HG03108 (cell line): ENCODE measurements around the gene CPLX1.

Experiments used
- ATAC-seq: cut with Tn5 transposase; IDR thresholded peaks from one replicate; pipeline ENCODE4 v1.9.1; 2021; ENCODE audit warnings: moderate library complexity; ENCODE audit not compliant: unreplicated experiment

Gene CPLX1

DNA sequence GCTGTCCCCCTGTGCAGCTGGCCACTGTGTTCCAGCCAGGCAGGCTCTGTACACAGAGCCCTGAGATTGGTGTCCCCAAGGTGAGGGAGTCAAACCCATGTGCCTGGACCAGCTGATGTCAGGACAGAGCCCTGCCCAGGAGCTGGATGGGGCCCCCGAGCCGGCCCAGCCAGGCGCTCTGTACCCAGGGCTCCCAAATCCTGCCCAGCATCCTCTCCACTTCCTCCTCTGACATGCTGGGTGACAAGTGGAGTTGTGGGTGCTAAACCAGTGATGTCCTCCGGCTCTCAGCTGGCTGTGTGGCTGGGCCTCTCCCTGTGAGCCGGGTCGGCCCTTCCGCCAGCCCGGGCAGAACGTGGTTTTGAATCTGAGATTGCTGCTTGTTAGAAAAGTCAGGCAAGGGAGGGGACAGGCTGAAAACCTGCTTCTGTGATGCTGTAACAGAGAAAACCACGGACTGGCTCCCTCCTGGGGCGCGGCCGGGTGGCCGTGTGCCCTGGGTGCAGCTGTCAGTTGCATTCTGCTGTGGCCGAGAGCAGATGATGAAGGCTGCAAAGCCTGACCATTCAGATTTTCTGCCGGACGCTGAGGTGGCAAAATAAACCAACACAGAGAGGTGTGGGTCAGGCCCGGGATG is 7.9 kb upstream of the CPLX1 start:
- no peak for ATAC-seq

DNA sequence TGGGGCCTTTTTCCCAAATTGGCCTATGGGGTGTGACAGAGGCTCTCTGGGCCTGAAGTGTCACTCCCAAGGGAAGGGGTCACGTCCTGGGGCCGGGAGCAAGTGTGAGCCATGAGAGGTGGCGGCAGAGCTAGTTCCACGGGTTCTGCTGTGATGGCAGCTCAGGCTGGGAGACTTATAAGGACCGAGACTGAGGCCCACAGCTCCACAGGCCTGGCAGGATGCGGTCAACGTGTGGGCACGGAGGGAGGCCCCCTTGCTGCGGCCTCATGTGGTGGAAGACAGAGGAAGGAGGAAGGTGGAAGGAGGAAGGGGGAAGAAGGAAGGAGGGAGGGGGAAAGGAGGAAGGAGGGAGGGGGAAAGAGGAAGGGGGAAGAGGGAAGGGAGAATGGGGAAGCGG is 7.2 kb upstream of the CPLX1 start:
- ATAC-seq: no peak

DNA sequence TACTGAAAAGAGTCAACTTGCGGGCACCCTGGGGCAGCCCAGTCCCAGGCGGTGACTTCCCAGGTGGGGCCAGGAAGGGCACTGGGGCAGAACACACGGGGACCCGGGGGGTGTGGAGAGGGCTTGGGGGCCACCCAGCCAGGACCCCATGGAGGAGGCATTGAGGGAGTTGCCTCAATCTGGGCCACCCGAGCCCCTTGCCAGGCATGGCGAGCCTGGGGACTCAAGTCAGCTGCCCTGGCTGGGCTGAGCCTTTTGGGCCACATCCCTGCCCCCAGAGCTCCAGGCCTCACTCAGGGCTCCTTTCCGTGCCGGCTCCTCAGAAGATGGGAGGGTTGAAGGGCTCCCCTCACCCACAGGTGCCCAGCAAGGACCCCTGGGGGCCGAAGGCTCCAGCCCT is 6.6 kb upstream of the CPLX1 start:
- ATAC-seq: no peak

DNA sequence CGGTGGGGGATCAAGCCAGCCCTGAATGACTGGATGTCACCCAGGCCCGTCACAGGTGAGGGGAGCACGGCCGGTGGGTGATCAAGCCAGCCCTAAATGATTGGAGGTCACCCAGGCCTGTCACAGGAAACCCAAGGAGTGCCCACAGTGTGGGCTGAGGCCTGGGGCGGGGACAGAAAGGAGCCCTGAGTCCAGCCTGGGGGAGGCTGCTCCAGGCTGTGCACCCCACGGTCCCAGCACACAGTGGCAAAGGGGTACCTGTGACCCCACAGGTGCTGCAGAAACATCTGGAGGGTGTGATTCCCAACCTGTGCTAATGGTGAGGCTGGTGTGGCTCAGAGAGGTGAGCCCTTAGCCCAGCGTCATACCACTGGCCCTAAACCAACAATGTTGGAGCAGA is 6.2 kb upstream of the CPLX1 start:
- no peak for ATAC-seq

DNA sequence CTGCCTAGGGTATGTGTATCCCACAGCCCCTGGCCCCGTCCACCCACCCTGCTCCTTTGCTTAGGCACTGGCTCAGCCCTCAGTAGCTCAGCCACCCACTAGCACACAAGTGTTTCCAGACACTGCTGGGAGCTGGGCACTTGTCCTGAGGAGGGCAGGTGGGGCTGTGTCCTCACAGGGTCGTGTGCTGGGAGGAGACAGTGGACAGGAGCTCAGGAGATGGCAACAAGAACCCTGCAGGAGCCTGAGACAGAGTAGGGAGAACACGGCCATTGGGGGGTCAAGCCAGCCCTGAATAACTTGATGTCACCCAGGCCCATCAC is 5.5 kb upstream of the CPLX1 start:
- ATAC-seq: no peak

DNA sequence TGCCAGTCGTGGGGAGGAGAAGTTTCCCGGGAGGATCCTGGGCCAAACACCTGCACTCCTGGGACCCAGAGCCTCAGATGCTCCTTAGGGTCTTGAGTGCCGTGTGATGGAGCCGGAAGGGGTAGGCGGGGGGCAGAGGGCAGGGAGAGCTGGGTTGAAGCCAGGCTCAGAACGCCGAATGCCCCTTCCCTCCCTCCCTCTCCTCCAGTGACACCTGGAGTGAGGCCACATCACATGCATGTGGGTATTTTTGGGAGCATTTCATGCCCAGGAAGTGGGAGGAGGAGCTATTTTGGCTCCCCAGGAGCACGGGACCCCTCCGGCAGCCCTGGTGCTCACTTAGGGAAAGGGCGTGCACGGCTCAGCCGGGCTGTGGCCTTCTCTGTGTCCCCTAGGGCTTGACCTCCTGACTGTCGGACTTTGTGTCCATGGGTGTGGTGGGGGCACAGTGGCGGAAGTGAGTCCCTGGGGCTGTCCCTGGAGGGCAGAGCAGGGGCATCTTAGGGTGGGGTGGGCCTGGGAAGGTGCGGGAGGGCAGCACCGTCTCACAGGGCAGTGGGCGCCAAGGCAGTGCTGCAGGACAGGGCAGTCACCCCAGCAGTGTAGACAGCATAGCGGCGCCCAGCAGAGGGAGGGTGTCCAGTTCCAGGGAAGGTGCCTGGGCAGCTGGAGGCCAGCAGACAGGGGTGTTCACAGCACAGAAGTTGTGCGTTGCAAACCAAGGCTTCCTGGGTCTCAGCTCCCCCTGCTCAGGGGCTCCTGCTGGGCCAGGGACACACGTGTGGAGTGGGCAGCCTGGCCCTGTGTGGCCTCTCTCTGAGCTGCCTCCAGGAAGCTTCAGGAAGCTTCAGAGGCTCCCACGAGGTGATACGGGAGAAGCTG is 4.9 kb upstream of the CPLX1 start:
- ATAC-seq: no peak

DNA sequence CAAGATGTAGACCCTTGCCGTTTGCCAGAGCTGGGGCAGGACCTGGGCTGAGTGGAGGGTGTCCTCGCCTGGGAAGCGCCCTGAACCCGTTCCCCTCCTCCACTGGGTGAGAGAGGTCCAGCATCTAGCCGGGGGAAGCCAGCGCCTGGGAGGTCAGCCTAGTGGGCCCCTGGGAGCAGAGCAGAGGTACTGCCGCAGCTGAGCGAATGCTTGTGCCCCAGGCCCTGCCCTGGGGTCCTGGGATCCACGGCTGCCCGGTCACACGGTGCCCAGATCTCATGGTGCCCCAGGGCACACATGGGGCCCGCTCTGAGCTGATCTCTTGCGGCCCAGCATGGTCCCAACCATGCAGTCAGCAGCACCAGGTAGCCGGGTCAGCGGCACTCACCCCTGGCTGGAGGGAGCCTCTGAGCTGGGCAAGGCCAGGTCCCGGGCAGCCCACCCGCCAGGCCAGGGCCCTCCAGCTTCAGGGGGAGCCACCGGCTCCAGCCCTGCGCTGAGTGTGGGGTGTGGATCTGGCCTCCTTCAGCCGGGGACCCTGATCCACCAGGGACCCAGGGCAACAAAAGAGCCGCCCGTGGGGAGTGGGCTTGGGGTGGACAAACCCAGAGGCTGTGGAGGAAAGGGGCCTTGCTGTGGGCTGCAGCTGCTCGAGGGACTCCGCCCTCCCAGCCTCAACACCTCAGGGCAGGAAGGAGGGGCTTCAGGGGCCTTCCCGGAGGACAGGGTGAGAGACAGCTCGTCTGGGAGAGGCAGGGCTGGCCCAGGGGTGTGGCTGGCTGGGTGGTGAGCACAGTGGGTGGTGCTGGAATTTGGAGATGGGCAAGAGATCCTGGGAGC is 4.1 kb upstream of the CPLX1 start:
- no peak for ATAC-seq

DNA sequence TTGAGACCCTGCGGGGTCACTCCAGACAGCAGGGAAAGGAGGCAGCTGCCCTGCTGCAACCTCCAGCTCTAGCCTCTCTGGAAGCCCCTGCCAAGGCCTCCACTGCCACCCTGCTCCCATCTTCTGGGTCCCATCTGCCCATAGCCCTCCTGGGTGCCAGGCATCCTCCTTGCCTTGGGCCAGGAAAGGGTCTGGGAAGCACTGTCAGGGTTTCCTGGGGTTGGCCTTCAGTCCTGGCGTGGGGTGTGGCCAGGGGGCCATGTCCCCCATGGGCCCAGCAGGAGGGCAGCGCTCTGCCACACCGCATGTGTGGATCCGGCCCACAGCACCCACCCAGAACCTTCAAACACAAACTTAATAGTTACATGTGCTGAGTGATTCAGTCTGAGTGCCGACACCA is 3.4 kb upstream of the CPLX1 start:
- ATAC-seq: no peak

DNA sequence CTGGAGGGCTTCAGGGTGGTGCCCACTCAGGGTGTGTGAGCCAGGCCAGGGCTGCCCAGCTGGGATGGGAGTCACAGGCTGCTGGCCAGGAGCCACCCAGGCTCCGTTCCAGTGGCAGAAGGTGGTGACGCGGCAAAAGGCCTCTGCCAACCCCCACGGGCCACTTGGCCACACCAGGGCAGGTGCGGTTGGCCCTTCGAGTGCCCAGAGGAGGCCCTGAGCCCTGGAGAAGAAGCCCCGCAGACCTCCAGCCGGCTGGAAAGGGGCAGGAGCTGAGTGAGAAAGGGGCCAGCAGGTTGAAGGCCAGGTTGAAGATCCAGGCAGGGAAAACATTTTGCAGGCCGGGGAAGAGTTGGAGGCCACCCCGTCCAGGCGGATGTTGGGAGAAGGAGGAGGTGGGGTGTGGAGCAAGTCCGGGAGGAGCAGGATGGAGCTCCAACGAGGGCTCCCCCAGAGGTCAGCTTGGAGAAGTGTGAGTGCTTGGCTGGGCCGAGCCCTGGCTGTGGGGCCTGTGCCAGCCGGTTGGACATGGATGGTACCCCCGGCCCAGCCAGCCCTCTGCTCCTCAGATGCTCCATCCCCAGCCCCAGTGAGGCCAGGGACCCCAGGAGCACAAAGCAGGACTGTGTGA is 2.8 kb upstream of the CPLX1 start:
- no peak for ATAC-seq

DNA sequence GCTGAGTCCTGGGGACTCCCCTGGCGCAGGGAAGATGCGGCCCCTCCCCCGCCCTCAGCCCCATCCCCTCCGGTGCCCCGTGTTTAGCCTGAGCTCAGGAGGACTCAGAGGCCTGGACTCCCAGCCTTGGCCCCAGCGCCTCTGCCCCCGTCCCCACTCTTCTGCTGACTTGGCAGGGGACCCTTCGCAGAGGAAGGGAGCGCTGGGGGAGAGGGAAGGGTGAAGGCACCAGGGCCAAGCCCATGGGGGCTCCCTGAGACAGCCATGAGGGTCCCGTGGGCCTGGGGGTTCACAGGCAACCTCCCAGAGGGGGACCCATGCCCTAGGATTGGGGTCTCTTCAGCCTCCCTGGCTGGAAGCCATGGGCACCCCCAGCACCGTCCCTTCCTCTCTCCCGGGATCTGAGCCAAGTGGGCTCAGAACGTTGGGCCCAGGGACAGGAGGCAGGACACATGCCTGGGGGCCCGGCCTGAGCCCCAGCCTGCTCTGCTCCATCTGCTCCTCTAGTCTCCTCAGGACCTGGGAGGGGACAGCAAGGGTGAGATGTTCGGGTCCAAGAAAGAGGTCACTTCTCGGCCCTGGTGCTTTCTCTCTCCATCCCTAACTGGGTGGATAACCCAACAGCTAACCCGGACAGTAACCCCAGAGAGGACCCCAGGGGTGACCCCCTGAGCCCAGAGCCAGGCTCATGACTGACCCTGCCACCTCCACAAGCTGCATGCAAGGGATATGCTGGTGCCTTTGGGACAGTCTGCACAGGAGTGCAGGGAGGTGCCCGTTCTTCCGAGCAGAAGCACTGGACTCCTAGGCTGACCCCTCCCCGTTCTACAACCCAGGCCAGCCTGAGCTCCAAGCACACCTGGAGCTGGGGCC is 1.5 kb upstream of the CPLX1 start:
- no peak for ATAC-seq

DNA sequence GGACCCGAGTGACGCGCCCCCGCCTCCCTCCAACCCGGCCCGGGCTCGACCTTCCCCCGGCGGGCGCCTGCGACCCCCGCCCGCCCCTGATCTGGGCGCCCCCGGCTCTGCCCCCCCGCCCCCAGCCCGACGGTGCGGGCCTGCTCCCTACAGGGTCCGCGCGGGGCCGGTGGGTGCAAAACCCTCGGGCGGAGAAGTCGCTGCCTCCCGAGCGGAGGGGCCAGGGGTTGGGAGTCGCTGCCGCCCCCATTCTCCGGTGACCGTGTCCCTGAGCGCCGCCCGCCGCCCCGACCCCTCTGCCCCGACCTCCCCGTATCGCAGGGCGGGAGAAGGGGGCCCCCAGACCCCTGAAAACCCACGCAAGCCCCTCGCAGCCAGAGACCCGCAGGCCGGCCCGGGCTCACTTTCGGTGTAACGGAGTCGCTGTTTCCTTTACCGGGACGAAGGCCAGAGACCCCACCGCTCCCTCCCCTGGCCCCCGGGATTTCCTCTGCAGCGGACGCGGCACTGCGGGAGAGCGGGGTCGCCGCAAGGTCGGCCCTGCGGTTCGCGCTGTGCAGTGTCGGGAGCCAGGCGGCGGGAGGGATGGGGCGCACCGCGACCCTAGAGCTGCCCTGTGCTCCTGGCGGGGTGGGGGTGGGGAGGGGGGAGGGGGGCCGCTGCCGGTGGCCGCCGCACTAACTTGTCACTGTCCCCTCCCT is 729 bp upstream of the CPLX1 start:
- ATAC-seq: no peak

DNA sequence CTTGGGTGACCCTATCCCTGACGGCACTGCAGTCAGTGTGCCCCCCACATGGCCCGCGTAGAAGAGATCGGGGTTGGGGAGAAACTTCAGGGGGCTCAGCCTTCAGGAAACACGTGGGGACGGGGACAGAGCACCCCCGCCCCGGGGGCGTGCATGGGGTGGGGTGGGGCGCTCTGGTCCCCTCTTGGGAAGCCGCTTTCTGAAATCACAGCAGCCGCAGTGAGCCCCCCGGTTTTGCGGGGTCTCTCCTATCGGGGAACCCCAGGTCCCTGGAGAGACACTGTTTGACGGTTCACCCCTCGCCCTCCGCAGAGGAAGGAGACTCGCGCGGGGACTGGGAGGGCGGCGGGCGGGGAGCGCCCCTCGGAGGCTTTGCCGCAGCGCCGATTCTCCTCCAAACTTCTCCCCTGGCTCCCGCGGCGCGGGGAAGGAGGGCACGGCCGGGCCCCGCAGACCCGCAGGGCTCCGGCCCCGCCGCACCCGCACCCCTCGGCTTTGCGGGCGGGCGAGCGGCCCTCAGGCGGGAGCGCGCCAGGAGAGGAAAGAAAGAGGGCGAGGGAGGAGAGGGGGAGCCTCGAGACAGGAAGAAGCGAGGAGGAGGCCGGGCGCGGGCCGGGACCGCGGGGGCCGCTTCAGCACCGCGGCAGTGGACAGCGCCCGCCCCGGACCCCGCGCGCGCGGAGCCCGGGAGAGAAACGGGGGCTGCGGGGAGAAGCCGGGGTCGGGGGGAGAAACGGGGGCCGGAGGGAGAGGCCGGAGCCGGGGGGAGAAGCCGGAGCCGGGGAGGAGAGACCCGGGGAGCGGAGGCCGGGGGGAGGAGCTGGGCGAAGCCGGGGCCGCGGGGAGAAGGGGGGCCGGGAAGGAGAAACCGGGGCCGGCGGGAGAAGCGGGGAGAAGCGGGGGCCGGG is 612 bp downstream of the CPLX1 start:
- ATAC-seq: no peak

DNA sequence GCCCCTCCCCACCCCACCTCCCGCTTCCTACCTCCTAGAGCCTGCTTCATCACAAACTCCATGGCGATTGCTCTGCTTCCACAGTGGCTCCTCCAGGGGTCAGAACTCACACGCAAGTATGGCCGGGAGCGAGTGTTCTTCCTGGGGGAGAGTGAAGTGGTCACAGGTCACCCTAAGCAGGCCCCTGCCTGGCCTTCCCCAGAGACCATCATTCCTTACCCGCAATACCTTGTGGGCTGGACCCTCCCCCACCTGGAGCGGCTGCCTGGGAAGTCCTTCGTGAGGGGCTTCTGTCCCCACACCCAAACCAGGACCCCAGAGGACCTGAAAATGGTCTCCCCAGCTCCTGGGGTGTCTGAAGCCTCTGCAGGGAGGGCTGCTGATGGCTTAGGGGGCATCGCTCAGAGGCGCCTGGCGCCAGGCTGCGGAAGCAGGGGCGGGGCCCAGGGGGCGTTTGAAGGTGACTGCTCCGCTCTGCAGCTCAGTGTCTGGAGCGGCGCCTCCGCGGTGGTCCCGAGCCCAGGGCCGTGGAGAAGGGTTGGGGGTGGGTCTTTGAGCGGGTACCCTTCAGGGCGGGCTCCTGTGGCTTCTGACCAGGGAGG is 1.4 kb downstream of the CPLX1 start:
- no peak for ATAC-seq

DNA sequence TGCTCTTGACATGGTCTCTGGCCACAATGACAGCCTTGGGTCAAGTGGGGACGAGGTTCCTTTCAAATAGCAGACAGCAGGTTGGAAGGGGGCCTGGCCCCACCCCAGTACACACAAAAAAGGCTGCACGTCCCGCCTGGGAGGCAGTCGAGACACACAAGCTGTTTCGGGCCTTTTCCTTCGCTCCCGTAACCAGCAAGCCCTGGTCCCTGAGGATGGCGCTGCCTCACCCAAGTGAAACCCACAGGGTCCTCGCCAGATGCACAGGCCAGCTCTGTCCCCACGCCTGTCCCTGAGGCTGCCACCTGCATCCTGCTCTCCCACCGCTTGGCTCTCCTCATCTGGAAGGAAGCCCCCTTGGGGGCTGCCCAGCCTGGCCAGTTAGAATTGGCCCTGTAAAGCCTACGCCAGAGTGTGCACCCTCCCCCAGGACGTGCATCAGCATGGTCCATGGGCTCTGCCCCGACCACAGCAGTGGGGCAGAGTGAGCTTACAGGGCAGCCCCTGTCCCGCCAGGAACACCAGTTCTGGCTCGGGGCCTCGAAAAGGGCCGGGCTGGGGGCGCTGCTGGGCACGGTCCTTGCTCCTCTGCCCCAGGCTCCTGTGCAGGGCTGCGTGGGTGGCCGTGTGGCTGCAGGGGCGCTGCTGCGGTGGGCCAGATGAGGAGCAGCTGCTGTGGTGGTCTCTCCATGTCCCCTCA is 2.0 kb downstream of the CPLX1 start:
- no peak for ATAC-seq

DNA sequence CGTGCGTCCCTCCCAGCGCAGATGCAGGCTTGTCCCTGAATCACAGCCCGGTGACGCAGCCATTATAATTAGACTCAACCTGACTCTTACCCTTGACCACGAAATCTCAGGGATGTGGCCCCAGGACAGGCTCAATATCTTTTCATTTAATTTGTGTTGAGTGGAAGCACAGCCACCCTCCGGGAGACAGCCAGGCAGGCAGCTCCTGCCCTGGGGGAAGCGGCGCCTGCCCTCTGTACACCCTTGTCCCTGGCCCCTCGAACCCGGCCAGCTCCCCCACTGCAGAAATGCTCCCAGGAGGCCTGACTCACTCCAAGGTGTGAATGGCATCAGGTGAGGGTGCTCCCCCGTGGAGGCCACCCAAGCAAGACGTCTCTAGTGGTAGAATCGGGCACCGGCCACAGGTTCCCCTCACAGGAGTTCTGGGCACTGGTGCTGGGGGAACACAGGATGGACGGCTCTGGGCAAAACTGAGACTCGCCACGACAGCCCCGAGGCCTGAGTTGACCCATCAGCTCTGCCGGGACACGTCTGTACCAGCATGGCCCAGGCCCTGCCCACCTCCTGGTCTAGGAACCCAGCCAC is 2.7 kb downstream of the CPLX1 start:
- no peak for ATAC-seq

DNA sequence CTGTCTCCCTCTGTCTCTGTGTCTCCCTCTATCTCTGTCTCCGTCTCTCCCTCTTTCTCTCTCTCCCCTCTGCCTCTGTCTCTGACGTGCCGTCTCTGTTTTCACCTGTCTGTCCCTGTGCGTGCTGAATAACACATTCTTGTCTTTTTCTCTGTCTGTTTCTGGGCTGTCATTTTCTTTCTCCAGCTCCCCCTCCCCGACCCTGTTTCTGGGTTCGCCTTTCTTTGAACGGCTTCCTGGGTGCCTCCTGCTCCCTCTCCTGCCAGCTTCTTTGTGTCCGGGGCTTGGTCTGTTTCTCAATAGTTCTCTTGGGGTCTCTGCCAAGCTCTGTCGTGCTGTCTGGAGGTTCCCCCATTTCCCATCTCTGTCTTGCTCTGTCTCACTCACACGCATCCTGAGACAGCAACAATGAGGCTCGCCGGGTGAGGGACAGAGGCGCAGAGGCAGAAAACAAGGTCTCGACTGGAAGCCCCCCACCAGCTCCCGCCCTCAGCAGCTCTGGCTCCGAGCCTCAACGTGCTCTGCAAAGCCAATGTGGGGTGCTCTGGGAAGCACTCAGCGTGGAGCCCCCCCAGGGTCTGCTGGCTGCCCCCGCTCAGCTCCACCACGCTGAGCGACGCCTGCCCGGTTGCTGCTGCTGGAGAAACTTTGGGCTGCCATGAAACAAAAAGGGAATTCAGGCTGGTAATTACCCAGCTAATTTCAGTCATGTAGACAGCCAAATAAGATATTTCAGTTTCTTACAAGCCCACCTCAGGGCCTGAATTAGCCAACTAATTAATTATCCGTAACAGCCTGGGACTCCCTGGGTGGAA is 3.4 kb downstream of the CPLX1 start:
- no peak for ATAC-seq

DNA sequence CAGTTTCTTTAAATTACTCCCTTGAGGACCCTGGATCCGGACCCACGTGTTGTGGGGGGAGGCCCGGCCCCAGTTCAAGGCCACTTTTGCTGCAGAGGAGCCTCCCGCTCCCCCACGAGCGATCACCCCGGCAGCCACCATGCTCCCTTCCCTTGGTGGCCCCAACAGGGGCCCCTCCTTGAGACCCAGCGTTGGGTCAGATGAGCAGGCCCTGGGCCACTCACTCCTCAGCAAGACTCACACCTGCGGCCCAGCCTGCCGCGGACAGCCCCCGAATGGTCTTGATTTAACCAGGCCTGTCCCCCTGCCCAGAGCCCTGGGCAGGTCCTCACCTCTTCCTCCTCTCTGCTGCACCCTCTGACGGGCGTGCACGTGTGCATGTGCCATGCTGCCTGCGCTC is 4.3 kb downstream of the CPLX1 start:
- ATAC-seq: no peak
